PFSK-1 (cell line): Measurements from ENCODE around the gene SORT1.

ENCODE experiments used
- FOXP2 ChIP-seq: optimal IDR thresholded peaks from 2 replicates; pipeline ENCODE3; 2011; ENCODE audit warnings: borderline replicate concordance, control low read depth, inconsistent platforms; ENCODE audit not compliant: insufficient read depth; ENCODE audit errors: extremely low read length, extremely low read depth
- POLR2AphosphoS5 ChIP-seq: IDR thresholded peaks from 2 replicates; pipeline ENCODE4 v1.6.1; 2012; ENCODE audit warnings: low read depth, mild to moderate bottlenecking, control low read depth, low read length, moderate library complexity
- SIN3A ChIP-seq: IDR thresholded peaks from 2 replicates; pipeline ENCODE4 v1.6.1; 2012; ENCODE audit warnings: mild to moderate bottlenecking, low read length, moderate library complexity, borderline replicate concordance; ENCODE audit not compliant: insufficient read depth
- TAF1 ChIP-seq: IDR thresholded peaks from 2 replicates; pipeline ENCODE4 v1.6.1; 2012; ENCODE audit warnings: low read length, control low read depth, borderline replicate concordance; ENCODE audit not compliant: insufficient read depth
- TF ChIP-seq, protein P1 (sequence below), 2 experiments: IDR thresholded peaks; 2 replicates each; pipeline versions ENCODE4 v1.6.1 to v1.8.0; 2011 to 2012; ENCODE audit warnings: low read depth in 2 of 2, low read length in 2 of 2, control low read depth in 1 of 2, inconsistent platforms in 1 of 2, mild to moderate bottlenecking in 1 of 2, moderate library complexity in 1 of 2; ENCODE audit not compliant: insufficient read depth in 1 of 2

SORT1 gene

DNA sequence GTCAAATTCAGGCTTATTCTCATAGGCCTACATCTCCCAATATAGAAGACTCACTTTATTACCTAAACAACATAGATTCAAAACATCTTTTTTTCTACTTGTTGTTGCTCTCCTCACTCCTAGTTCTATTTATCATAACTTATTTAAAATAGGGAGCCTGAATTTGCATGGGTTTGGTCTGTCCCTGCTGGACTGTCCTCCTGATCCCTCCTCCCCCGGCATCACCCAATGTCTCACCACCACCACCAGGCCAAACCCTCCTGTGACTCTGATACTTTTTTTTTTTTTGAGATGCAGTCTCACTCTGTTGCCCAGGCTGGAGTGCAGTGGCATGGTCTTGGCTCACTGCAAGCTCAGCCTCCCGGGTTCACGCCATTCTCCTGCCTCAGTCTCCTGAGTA lies 59.1 kb downstream of the SORT1 start:
- no peak for TF ChIP-seq POLR2AphosphoS5
- TF ChIP-seq, protein P1, sequence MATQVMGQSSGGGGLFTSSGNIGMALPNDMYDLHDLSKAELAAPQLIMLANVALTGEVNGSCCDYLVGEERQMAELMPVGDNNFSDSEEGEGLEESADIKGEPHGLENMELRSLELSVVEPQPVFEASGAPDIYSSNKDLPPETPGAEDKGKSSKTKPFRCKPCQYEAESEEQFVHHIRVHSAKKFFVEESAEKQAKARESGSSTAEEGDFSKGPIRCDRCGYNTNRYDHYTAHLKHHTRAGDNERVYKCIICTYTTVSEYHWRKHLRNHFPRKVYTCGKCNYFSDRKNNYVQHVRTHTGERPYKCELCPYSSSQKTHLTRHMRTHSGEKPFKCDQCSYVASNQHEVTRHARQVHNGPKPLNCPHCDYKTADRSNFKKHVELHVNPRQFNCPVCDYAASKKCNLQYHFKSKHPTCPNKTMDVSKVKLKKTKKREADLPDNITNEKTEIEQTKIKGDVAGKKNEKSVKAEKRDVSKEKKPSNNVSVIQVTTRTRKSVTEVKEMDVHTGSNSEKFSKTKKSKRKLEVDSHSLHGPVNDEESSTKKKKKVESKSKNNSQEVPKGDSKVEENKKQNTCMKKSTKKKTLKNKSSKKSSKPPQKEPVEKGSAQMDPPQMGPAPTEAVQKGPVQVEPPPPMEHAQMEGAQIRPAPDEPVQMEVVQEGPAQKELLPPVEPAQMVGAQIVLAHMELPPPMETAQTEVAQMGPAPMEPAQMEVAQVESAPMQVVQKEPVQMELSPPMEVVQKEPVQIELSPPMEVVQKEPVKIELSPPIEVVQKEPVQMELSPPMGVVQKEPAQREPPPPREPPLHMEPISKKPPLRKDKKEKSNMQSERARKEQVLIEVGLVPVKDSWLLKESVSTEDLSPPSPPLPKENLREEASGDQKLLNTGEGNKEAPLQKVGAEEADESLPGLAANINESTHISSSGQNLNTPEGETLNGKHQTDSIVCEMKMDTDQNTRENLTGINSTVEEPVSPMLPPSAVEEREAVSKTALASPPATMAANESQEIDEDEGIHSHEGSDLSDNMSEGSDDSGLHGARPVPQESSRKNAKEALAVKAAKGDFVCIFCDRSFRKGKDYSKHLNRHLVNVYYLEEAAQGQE (IDR thresholded peaks at IDR 0.05; ENCODE audit: insufficient read depth in 1 of 2, low read depth in 2 of 2, low read length in 2 of 2): no peak
- no peak for TF ChIP-seq FOXP2
- TF ChIP-seq TAF1: no peak
- TF ChIP-seq SIN3A: no peak

DNA sequence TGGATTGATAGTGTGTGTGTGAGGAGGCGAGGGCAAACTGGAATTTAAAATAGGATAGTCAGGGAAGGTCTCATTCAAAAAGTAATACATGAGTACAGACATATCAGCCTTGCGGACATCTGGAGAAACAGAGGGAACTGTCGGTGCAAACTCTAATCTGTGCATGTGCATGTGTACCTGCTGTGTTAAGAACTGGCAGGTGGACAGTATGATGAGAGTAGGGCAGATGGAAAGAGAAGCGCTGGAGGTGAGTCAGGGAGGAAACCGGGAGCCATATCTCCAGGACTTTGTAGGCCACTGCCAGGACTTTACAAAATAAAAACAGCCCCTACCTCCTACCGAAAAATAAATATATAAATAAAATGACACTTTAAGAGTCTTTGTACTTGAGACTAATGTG lies 59.6 kb downstream of the SORT1 start:
- TF ChIP-seq TAF1: no peak
- TF ChIP-seq, protein P1 (IDR thresholded peaks at IDR 0.05; ENCODE audit: insufficient read depth in 1 of 2, low read depth in 2 of 2, low read length in 2 of 2): no peak
- TF ChIP-seq FOXP2: no peak
- no peak for TF ChIP-seq SIN3A
- no peak for TF ChIP-seq POLR2AphosphoS5

DNA sequence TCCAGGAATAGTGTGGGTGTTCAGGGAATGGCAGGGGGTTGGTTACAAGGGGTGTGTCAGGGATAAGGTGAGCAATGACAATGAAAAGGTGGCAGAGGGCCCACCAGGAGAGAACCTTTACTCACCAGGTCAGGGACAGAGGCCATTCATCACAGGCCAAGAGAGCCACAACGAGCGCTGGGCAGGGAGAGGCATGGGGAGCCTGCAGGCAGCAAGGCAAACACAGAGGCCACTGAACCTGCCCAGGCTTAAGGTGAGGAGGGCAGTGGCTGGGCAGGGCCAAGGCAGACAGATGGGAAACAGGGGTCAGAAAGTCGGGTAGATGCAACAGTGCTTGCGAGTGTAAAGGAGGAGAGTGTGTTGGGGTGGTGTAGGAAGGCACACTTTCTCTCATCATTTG lies 62.6 kb downstream of the SORT1 start:
- TF ChIP-seq SIN3A (no peak), FOXP2 (no peak), POLR2AphosphoS5 (no peak), TAF1 (no peak)
- TF ChIP-seq, protein P1 (IDR thresholded peaks at IDR 0.05; ENCODE audit: insufficient read depth in 1 of 2, low read depth in 2 of 2, low read length in 2 of 2): no peak

DNA sequence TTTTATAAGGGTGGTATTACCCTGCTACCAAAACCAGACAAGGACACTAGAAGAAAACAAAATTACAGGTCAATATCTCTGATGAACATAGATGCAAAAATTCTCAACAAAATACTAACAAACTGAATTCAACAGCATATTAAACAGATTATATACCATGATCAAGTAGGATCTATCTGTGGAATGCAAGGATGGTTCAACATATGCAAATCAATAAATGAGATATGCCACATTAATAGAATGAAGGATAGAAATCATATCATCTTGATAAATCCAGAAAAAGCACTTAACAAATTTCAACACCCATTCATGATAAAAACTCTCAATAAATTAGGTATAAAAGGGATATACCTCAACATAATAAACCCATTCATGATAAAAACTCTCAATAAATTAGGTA lies 66.6 kb downstream of the SORT1 start:
- TF ChIP-seq, protein P1 (IDR thresholded peaks at IDR 0.05; ENCODE audit: insufficient read depth in 1 of 2, low read depth in 2 of 2, low read length in 2 of 2): no peak
- TF ChIP-seq TAF1 (no peak), SIN3A (no peak), POLR2AphosphoS5 (no peak)

DNA sequence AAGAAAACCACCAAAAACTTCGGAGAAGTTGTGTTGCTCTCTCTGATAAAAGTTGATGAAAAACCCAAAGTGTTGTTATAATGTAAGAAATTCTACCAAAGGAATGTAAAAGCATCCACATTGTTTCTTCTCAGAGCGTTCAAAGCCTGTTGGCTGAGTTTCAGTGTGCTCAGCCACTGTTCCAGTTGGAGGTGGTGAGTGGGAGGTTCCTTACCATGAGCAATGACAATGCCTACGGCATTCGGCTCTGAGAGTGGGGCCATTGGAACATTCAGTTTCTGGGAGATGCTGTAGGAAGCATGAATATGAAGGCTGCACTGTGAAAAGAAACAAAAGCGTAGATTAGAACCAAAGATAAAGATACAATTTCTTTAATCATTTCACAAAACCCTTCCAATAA lies 70.4 kb downstream of the SORT1 start:
- TF ChIP-seq TAF1 (no peak), SIN3A (no peak), POLR2AphosphoS5 (no peak), FOXP2 (no peak)
- TF ChIP-seq, protein P1 (IDR thresholded peaks at IDR 0.05; ENCODE audit: insufficient read depth in 1 of 2, low read depth in 2 of 2, low read length in 2 of 2): no peak
